NOMO-1 treated with dmso at 0.1 percent for 144 hours (cell line): ENCODE measurements around the gene THRA.
A peak's percentile ranks its signal among the peaks of the same experiment; 100 is the strongest.

Source experiments
- DNase-seq: peaks from one replicate; lab custom pipeline; 2025; ENCODE audit not compliant: unreplicated experiment; lab: John Stamatoyannopoulos, UW

THRA gene

DNA sequence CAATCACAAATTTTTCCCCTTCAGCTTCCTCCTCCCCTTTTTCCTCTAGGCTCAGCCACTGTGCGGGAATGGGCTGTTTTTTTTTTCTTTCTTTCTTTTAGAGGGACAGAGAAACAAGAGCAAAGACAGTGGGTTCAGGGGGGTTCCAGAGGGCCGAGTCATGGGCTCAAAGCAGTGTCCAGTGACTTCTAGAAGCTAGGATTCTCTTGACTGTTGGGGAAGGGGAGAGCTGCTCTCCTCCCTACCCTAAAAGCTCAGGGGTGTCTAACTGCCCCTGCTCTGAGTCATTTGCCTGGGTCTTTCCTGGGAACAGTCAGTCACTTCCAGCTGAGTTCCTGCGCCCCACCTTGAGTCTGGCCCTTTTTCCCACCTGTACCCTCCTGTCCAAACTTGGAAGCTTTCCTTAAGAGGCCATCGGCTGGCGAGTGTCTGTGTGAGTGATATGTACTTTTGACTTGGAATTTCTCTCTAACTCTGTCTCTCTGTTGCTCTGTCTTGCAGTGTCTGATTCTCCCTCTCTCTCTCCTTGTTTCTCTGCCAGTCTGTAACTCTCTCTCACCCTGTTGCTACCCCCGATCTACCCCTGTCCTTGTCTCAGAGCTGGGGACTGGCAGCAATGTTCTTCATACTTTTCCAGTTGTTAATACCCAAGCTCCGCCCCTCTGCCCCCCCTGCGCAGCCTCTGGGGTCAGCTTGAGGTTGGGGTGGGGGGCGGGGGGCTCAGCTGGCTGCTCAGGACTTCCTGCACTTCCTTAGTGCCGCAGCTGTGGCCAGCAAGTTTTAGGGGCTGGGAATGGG, 2.4 kb downstream of the THRA start:
- no peak for DNase-seq

DNA sequence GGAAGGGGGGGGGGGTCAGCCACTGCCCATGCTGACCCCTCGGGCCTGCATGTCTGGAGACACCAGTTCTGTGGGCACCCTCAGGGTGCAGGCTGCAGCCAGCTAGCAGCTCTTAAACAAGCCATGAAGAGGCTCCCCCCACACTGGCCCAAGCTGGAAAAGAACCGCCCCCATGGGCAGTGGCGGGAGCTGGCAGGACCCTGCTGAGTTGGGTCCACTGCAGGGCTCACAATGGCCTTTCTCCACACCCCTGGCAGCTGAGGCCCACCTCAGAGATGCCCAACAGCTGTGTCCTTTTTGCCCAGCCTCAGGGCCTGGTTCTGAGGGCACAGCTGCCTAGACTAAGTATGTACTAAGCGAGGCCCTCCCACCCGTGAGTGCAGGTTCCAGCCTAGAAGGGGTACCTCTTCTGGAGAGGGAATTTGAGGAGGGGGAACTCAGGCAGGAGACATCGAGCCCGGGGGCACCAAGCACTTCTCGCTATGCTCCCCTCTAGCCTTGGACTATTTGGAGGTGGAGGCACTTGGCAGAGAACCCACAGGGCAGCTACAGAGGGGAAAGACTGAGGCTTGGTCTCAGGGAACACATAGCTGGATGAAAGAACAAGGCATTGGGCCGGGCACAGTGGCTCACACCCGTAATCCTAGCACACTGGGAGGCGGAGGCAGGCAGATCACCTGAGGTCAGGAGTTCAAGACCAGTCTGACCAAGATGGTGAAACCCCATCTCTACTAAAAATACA, 3.2 kb downstream of the THRA start:
- no peak for DNase-seq

DNA sequence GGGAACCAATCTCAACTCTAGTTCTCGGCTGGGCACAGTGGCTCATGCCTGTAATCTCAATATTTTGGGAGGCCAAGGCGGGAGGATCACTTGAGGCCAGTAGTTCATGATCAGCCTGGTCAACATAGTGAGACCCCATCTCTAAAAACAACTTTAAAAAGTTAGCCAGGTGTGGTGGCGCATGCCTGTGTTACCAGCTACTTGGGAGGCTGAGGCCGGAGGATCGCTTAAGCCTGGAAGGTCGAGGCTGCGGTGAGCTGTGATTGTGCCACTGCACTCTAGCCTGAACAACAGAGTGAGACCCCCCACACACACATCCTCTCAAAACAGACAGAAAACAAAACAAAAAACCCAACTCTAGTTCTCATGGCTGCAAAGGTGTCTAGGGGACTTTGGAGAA, 4.9 kb downstream of the THRA start:
- no peak for DNase-seq

DNA sequence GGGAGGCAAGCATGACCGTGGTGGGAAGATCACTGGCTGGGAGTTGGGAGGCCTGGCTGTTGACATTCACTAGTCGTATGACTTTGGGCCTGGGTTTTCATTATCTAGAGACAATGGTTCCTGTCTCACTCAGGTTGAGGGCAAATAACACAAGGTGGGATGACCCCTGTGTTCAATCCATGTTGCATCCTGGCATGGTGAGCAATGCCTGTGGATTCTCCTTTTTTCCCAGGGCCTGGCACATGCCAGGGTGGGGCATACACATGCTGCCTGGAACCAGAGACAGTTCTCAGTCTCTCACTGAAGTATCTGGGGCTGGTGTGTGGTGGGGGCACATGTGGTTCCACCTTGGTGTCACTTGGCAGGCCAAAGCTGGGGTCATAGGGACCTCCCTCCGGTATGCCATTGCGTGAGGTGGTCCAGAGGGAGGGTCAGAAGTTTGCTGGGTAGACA, 5.4 kb downstream of the THRA start:
- DNase-seq = no peak

DNA sequence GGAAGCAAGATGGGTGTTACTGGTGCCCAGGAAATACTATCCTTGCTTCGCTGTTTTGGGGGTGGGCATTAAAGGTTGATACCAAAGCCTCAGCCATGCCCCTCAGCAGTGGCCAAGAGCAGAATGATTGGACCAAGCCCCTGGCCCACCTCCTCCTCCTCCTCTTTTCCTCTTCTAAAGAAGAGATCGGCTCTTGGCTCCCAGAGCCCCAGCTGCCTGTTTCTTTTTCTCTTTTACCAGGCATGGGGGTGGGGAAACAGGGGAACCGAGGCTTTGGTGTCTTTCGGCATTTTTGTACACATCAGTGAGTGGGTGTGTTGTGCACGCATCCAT, 5.8 kb downstream of the THRA start:
- DNase-seq = no peak

DNA sequence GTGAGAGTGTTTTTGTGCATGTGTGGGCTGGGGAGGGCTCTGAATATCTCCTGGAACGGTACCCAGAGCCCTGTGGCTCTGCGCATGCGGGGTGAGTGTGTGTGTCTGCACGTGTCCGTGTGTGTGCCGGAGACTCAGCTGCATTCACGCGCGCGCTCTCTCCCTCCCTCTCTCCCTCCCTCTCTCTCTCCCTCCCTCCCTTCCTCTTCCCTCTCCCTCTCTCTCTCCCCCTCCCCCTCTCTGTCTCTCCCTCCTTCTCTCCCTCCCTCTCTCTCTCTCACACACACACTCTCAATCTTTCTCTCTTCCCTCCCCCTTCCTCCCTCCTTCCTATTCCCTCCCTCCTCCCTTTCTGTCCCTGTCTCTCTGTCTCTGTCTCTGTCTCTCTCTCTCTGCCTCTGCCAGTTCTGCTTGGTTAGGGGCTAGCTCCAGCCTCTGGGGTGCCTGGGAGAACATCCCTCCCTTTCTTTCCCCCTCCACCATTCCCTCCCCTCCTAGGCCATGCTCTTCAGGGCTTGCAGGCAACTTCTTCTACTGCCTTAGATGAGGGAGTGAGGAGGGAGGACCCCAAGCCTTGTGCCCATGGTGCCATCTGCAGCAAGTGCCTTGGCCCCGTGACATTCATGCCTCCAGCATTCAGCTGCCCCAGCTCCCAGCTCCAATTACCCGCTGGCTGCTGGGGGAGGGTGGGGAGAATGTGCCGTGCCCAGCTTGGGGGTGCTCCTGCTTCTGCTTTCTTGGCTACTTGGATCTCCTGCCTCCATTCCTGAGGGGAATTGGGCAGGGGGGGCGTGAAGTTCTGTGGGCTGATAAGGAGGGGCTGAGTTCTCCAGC, 6.4 kb downstream of the THRA start:
- peak; percentile 11 for DNase-seq

DNA sequence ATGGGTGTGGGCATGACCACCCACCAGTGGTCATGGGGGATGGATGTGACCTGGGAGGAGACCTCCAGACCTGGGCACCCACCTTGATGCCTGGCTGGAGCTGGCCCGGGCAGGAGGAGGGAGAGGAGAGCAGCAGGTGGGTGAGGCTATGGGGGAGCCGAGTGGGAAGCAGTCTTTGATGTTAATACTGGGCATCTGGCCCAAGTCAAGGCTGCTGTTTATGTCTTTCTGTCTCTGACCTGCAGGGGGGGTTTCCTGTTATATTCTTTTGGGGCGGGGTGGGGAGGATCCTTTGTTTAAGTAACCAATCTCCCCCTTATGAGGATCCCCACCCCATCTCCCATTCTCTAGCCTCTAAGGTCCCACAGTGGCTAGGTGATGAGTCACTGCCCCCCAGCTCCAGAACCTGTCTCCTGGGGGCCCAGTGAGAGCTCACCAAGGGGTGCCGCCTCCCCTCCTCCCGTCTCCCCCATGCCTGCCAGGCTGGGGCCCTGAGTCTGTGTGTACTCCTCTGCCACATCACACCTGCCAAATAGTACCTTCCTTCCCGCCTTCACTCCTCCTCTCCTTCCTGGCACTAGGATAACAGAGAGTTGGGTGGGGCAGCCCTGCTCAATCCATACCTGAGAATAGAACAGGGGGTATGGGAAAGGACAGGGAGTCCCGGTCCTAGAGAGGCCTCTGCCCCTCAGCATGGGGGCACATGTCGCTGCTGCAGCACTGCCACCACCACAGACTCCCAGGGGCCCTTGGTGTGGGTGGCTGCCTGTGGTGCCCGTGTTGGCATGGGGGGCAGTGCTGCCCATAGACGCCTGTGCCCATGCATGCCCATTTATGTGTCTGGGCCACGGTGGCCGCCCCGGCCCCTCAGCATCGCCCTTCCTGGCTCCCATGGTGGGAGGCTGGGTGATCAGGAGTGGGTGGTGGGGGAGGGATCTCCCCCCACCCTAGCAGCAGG, 7.3 kb downstream of the THRA start:
- DNase-seq = no peak

DNA sequence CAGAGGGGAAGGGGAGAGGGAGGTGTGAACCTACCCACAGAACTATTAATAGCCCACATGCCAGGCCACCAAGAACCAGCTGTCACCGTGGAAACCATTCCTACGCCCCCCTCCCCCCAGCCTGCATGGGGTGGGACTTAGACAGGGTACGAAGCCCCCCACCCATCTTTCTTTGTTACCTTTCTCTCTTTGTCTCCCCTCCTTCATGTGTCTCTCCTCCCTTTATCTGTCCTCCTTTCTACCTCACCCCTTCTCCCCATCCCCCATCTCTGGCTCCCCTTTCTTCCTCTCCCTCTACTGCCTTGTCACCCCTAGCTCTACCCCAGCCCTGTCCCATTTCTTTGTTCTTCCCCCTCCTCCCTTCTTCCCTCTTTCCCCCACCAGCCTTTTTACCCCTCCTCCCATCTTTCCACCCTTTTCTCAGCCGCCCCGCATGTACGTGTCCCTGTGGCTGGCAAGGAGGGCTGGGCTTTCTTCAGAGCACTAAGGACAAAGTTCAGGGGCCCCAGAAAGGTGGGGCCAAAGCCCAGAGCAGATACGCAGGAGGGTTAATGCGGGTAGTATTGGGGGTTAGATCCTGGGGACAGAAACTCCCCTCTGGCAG, 8.0 kb downstream of the THRA start:
- DNase-seq = no peak

DNA sequence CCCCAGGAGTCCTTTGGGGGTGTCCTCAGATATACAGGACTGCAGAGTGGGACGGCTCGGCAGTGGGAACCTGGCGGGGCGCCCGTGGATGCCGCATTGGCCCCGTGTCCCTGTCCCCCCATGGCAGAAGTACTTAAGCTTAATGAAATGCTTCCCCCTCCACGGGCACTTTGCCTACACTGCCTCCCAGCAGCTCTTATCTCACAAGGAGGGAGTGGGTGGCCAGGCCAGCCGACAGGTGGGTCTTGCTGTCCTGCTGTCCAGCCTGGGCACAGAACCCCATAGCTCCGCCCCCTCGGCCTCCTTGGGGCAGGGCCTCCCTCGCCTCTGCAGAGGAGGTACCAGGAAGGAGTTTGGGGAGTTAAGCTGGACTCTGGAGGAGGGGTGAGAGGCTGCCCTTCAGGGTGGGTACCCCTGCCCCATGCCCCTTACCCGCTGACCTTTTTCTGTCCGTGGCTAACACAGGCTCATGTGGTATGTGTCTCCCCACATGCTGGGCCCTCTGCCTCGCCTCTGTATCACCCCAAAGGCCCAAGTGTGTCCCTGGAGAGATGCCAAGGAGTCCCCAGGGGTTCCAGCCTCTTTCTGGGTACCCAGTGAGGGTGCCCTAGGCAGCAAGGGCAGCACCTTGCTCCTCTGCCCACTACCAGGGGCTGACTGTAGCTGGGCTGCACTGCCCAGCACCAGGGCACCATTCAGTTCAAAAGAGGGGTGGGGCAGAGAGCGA, 8.7 kb downstream of the THRA start:
- DNase-seq = no peak

DNA sequence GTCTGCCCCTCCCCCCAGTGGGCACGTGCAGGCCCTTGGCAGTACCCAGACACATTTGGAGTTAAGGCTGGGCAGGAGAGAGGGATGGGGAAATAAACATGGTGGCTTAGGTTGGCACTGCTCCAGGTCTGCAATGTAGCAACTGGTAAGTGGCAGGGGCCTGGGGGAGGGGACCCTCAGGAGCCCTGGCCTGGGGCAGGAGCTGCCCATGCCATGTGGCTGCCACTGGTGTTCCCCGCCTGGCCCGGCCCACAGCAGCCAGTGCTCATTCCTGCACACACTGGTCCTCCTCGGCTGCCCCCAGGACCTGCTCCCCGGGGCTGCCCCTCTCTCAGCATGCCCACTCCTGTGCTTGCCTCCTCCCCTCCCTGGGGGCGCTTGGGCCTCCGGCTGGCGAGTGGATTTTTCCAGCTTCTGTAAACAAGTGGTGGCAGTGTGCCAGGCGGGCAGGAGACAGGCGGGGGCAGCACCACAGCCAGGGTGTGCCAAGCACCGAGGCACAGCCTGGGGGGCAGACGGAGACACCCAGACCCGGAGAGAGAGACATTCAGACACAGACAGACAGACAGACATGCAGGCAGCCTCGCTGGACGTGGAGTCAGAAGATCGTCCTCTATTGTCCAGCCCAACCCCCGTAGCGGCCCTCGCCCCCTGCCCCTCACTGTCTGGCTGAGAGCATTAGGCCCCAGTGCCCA, 9.4 kb downstream of the THRA start:
- DNase-seq = no peak

DNA sequence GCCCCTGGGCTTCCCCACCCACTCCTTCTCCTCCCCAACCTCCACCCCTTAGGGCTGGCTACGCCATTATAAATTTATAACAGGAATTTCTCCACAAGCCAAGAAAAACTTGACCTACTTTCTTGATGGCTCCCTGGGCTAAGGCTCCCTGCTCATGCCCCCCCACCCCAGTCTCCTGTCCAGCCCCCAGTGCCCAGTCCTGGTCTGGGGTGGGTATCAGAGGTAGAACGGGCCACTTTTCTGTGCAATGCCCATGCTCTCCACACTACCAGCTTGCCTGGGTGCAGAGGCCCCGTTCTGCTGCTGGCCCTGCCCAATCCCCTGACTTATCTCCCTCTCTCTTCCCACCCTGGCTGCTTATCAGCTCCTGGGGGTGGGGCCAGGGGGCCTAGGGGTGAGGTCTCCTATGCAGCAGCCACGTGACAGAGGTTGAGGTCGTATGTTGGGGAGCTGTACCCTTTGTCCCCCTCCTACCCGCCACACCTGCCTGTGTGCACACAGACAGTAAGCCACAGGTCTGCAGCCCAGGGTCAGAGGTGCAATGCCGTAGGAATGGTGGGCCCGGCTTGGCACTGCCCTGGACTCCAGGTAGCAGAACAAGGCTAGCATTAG, 10.1 kb downstream of the THRA start:
- no peak for DNase-seq

DNA sequence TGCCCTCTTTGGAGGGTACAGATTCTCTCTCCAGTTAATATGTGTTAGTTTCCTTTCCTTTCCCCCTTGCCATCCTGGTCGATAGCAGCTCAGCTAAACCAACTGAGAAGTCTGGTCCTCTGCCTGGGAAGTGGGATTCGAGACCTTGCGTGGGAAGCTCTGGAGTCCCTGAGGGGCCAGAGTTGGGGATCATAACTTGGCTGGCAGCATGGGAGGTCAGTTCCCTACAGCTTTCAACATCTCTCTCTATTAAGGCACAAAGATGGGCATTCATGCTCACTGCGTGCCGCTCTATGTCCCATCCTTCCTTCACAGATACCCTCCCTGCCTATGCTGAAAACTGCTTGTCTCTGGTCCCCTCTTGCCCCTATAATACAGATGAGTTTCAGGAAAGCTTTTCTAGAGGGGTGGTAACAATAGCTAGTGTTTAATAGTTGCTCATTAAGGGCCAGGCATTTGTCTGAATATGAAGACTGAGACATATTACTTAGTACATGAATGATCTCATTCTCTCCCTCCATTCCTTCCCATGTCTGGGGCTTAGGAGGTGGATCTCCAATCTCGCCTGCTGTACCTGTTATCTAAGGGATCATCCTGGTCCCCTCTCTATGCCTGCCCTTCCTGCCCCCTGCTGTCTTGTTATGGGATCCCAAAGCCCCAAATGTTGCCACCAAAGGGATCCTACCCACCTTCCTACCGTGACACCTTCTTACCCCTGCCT, 10.8 kb downstream of the THRA start:
- no peak for DNase-seq

DNA sequence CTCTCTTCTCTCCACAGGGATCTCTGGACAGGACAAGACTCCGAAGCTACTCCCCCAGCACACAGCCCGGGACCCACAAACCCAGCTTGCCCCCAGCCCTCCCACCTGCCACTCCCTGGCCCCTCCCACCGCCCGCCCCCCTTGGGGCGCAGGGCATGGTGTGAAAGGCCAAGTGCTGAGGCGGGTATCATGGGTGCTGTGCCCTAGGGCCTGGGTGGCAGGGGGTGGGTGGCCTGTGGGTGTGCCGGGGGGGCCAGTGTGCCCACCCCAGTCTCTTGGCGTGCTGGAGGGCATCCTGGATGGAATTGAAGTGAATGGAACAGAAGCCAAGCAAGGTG, 11.4 kb downstream of the THRA start:
- DNase-seq = no peak

DNA sequence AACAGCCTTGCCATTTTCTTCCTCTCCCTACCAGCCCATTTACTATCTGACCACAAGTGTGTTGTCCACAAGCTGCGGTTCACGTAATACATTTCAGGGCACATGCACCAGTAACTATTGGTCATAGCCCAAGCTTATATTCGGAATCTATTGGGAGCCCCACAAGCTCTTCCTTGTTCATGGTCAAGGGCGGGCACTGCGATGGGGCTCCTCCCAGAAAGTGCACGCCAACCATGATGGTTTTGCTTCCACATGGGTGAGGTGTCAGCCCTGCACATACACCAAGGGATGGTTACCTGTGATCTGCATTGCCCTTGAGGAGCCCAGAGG, 12.1 kb downstream of the THRA start:
- DNase-seq = no peak

DNA sequence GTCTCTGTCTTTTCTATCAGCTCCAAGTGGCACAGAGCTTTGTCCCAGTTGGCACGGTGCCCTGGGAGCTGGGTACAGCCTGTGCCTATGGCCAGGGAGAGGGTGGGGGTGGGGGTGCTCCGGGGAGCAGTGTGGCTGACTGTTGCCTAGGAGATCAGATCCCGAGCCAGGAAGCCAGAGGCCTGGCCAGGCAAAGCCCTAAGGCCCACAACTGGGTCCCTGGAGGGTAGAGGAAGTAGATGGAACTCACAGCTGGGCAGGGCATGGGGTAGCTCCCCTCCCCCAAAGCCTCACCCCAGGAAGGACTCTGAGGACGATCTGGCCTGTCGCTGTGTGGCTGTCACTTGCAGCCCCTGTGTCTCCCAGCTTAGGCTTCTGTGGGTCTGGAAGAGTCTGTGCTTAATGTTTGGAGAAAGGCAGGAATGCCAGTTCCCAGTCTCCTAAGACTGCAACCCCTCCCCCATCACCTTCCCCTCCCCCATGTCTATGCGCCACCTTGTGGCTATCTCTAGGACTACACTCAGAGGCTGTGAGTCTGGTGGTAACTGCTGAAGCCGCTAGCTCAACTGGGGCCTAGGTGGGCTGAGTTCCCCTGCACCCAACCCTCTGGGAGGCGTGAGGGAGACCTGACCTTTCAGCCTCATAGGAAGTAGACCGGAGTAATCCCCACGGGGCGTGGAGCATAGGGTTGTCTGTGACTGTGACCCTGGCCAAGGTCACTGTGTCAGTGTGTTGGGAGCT, 12.6 kb downstream of the THRA start:
- peak; percentile 33 for DNase-seq

DNA sequence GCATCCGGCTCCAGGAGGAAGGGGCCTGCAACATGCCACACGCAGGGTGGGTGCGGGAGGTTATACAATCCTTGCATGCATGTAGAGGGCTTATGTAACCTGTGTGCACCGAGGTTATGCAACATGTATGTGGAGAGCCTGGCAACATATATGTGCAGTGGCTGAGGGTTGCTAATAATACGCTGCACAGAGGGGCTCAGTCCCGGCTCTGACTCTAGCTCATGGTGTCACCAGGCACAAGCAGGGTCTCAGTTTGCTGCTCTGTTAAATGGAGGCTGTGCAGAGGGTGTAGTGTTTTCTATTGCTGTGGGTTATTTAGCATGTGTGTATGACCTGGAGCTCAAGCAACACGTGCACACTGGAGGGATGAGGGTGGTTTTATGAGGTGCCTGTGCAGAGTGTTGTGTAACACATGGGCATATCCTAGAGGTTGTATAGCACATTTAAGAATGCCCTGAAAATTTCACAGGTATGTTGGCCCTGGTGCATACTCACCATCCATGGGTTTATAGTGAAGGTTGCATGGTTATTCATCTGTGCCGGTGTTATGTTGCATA, 13.3 kb downstream of the THRA start:
- DNase-seq = no peak

DNA sequence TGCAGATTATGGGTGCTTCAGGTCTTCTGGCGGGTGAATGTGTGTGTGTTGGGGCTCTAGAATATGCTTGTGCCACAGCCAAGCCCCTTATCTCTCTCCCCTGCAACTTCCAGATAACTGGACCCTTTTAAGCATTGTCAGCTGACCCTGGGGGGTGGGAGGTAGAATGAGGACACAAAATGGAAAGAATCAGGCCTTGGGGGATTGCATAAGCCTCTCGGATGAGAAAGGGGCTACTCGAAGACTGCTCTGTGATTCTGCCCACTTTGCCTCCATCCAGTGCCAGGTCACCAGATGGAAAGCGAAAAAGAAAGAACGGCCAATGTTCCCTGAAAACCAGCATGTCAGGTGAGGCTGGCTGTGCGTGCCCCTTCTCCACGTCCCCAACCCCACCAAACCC, 13.8 kb downstream of the THRA start:
- no peak for DNase-seq
